HL-60 (cell line): ENCODE measurements around the gene CPSF2.
"Not testable (repeated sequence)": the region's sequence is repeated elsewhere in the genome, so short reads cannot be mapped to it uniquely, and the experiment has no call there.

Experiments used
- DNase-seq, 2 experiments: peaks; one replicate each; pipeline ENCODE4 v3.0.0-alpha.2; 2010 to 2020; ENCODE audit warnings: low read depth in 1 of 2, low spot score in 1 of 2
- H3K27ac ChIP-seq: fragments of 250-450 bp; sonication (Bioruptor Pico); replicated peaks from 2 replicates; pipeline ENCODE4 v1.5.1; 2020; ENCODE audit warnings: mild to moderate bottlenecking, moderate library complexity
- H3K27me3 ChIP-seq: fragments of 250-450 bp; sonication (Bioruptor Pico); 2 replicates; pipeline ENCODE4 v1.5.1; 2021; ENCODE audit warnings: mild to moderate bottlenecking, moderate library complexity; ENCODE audit not compliant: insufficient read depth, poor library complexity, severe bottlenecking
- H3K4me3 ChIP-seq: replicated peaks from 2 replicates; pipeline ENCODE4 v1.5.1; 2011; ENCODE audit warnings: mild to moderate bottlenecking, control low read depth, low read length; ENCODE audit not compliant: insufficient read depth
- CTCF ChIP-seq: IDR thresholded peaks from one replicate; pipeline ENCODE4 v1.5.1; 2011; ENCODE audit warnings: low read length, control low read depth, inconsistent platforms; ENCODE audit not compliant: insufficient read depth
- GABPA ChIP-seq: IDR thresholded peaks from 2 replicates; pipeline ENCODE4 v1.6.1; 2012; ENCODE audit warnings: low read depth
- POLR2AphosphoS5 ChIP-seq: IDR thresholded peaks from 2 replicates; pipeline ENCODE4 v1.6.1; 2012; ENCODE audit warnings: low read depth
- REST ChIP-seq: IDR thresholded peaks from 2 replicates; pipeline ENCODE4 v1.6.1; 2012; ENCODE audit warnings: low read depth; ENCODE audit not compliant: insufficient replicate concordance
- SPI1 ChIP-seq: IDR thresholded peaks from 2 replicates; pipeline ENCODE4 v1.6.1; 2012; ENCODE audit warnings: low read depth, mild to moderate bottlenecking, borderline replicate concordance

Gene CPSF2

GRCh38 chr14:92176476-92176875 lies 54.7 kb downstream of the CPSF2 start:
- no peaks in the 10 kb centered on the region for H3K27me3 ChIP-seq
- no peak for DNase-seq
- no peak overlapping the region for H3K27ac ChIP-seq
- TF ChIP-seq CTCF (no peak), POLR2AphosphoS5 (no peak), GABPA (no peak), SPI1 (no peak), REST (no peak)
- no peak overlapping the region for H3K4me3 ChIP-seq

GRCh38 chr14:92179178-92179577 lies 57.4 kb downstream of the CPSF2 start:
- H3K27me3 ChIP-seq, DNase-seq, H3K4me3 ChIP-seq, H3K27ac ChIP-seq: not testable (repeated sequence)

- peak; percentile 33 to 55 for DNase-seq
- Histone ChIP-seq H3K27me3 (no peaks in the 10 kb centered on the region), H3K27ac (no peak overlapping the region), H3K4me3 (no peak overlapping the region)
- TF ChIP-seq REST = no peak
- no peak for TF ChIP-seq POLR2AphosphoS5
- no peak for TF ChIP-seq SPI1
- TF ChIP-seq CTCF = no peak
- no peak for TF ChIP-seq GABPA
These were observed 63.8 kb downstream of the CPSF2 start for GRCh38 chr14:92185559-92185958.

- H3K27me3 ChIP-seq, H3K27ac ChIP-seq, H3K4me3 ChIP-seq, DNase-seq: not testable (repeated sequence)
These were observed 65.8 kb downstream of the CPSF2 start for GRCh38 chr14:92187616-92188015.

GRCh38 chr14:92190768-92191167 lies 69.0 kb downstream of the CPSF2 start:
- no peak overlapping the region for H3K27ac ChIP-seq
- H3K4me3 ChIP-seq = no peak overlapping the region
- TF ChIP-seq REST (no peak), CTCF (no peak), SPI1 (no peak), POLR2AphosphoS5 (no peak), GABPA (no peak)
- DNase-seq = no peak
- H3K27me3 ChIP-seq = no peaks in the 10 kb centered on the region
